GM13977 (cell line): ENCODE results near the gene MCOLN2.

Experiments used
- DNase-seq: peaks from one replicate; pipeline ENCODE4 v3.0.0; 2012; ENCODE audit warnings: low spot score
- CTCF ChIP-seq: IDR thresholded peaks from 2 replicates; pipeline ENCODE4 v1.5.1; 2012; ENCODE audit warnings: mild to moderate bottlenecking, control low read depth; ENCODE audit not compliant: insufficient read depth; ENCODE audit errors: extremely low read depth, missing control alignments
- in situ Hi-C: fragments of 300-500 bp; cut with MboI; formaldehyde crosslinking; loops from one replicate; pipeline ENCODE4 v1.12.0; 2022; ENCODE audit warnings: low sequenced_read_pairs, low pct_unique_long_range_greater_than_20kb, mixed read lengths, inconsistent platforms; ENCODE audit not compliant: unreplicated experiment

MCOLN2 gene

GRCh38 chr1:84960371-84960770, 36.5 kb downstream of the MCOLN2 start:
- TF ChIP-seq CTCF = no peak
- DNase-seq = no peak
- in situ Hi-C loops = no loop called here

- in situ Hi-C loops = loop anchor here (10.0 kb wide), 1 partner anchor 296 kb away; the partner anchor contains the start of gene C1orf52
- no peak for DNase-seq
Observed at GRCh38 chr1:84959294-84959693, 37.6 kb downstream of the MCOLN2 start.

GRCh38 chr1:84957966-84958365, 38.9 kb downstream of the MCOLN2 start:
- in situ Hi-C loops = loop anchor here (10.0 kb wide), 1 partner anchor 297 kb away; the partner anchor contains the start of gene C1orf52
- no peak for DNase-seq
- no peak for TF ChIP-seq CTCF

More at GRCh38 chr1:84959294-84959693, 37.6 kb downstream of the MCOLN2 start:
- no peak for TF ChIP-seq CTCF

- in situ Hi-C loops = loop anchor here (10.0 kb wide), 1 partner anchor 298 kb away; the partner anchor contains the start of gene C1orf52
Observed at GRCh38 chr1:84956655-84957054, 40.3 kb downstream of the MCOLN2 start.

GRCh38 chr1:84956097-84956496, 40.8 kb downstream of the MCOLN2 start:
- in situ Hi-C loops = loop anchor here (10.0 kb wide), 1 partner anchor 299 kb away; the partner anchor contains the start of gene C1orf52
- DNase-seq = no peak

More at GRCh38 chr1:84956655-84957054, 40.3 kb downstream of the MCOLN2 start:
- DNase-seq = no peak
- no peak for TF ChIP-seq CTCF

GRCh38 chr1:84949664-84950063, 47.2 kb downstream of the MCOLN2 start:
- in situ Hi-C loops = loop anchor here (10.0 kb wide), 1 partner anchor 305 kb away; the partner anchor contains the start of gene C1orf52
- no peak for TF ChIP-seq CTCF

More at GRCh38 chr1:84956097-84956496, 40.8 kb downstream of the MCOLN2 start:
- TF ChIP-seq CTCF = no peak

More at GRCh38 chr1:84949664-84950063, 47.2 kb downstream of the MCOLN2 start:
- DNase-seq = no peak
